H1 (cell line): ENCODE measurements around the gene CALCOCO2. TPM values are rescaled to one million over a fixed set of nuclear protein-coding genes. Genes with fewer than 3 reads are reported as not detected.

Experiments used
- CTCF ChIA-PET: fragments of 300-600 bp; sonication (Branson Sonifier 250); formaldehyde crosslinking; loops from one replicate; lab custom pipeline; 2021; ENCODE audit not compliant: partially characterized antibody; lab: Charles Lee
- POLR2A ChIA-PET: fragments of 300-600 bp; sonication (Branson Sonifier 250); formaldehyde crosslinking; loops from one replicate; lab custom pipeline; 2021; ENCODE audit warnings: inconsistent platforms; ENCODE audit not compliant: partially characterized antibody; lab: Charles Lee
- DNase-seq, 2 experiments: peaks; one replicate each; pipeline versions ENCODE4 v3.0.0 to v3.0.0-alpha.2; 2010 to 2022; ENCODE audit warnings: low spot score in 2 of 2, low read depth in 1 of 2, mixed read lengths in 1 of 2
- FAIRE-seq: peaks from 2 replicates; lab custom pipeline; 2011; peaks lifted over from hg19 to GRCh38; lab: Jason Lieb, UNC
- H2AFZ ChIP-seq: 2 replicates; pipeline ENCODE4 v1.8.1; 2012; ENCODE audit warnings: low read length, inconsistent platforms
- H2AK5ac ChIP-seq: 2 replicates; pipeline ENCODE4 v1.6.1; 2013; ENCODE audit warnings: low read depth, low read length
- H2BK120ac ChIP-seq: replicated peaks from 2 replicates; pipeline ENCODE3; 2013; ENCODE audit warnings: low read depth, low read length, inconsistent platforms
- H2BK12ac ChIP-seq: 2 replicates; pipeline ENCODE4 v1.6.1; 2013; ENCODE audit warnings: low read depth, low read length
- H2BK15ac ChIP-seq: 2 replicates; pipeline ENCODE4 v1.6.1; 2013; ENCODE audit warnings: low read length
- H2BK20ac ChIP-seq: 2 replicates; pipeline ENCODE4 v1.6.1; 2013; ENCODE audit warnings: low read length
- H2BK5ac ChIP-seq: 2 replicates; pipeline ENCODE4 v1.6.1; 2013; ENCODE audit warnings: low read depth, low read length
- H3K14ac ChIP-seq: 2 replicates; pipeline ENCODE4 v1.6.1; 2013; ENCODE audit warnings: inconsistent platforms; ENCODE audit not compliant: insufficient read length
- H3K18ac ChIP-seq: 2 replicates; pipeline ENCODE4 v1.6.1; 2013; ENCODE audit warnings: low read length; ENCODE audit errors: extremely low read depth
- H3K23ac ChIP-seq: 2 replicates; pipeline ENCODE4 v1.6.1; 2013; ENCODE audit warnings: inconsistent platforms; ENCODE audit not compliant: insufficient read length
- H3K23me2 ChIP-seq: 2 replicates; pipeline ENCODE4 v1.6.1; 2013; ENCODE audit warnings: low read depth, low read length
- H3K27ac ChIP-seq: 2 replicates; pipeline ENCODE4 v1.6.1; 2011; ENCODE audit warnings: low read depth, low read length, inconsistent platforms
- H3K27me3 ChIP-seq, 4 experiments: replicated peaks in 1 of 4; 1 replicate in 1 of 4; 2 replicates in 3 of 4; pipeline versions ENCODE4 v1.6.1 to v1.8.1; 2011 to 2013; ENCODE audit warnings: low read length in 3 of 4, mild to moderate bottlenecking in 3 of 4, inconsistent platforms in 2 of 4, mixed read lengths in 2 of 4, moderate library complexity in 1 of 4; ENCODE audit not compliant: control insufficient read depth in 3 of 4, insufficient read depth in 3 of 4; ENCODE audit errors: extremely low read depth in 1 of 4
- H3K36me3 ChIP-seq, 4 experiments: 2 replicates each; pipeline versions ENCODE4 v1.6.1 to v1.8.1; 2011 to 2013; ENCODE audit warnings: mild to moderate bottlenecking in 4 of 4, low read length in 3 of 4, moderate library complexity in 2 of 4, control low read depth in 1 of 4, inconsistent platforms in 1 of 4; ENCODE audit not compliant: insufficient read depth in 4 of 4, control insufficient read depth in 2 of 4
- H3K4ac ChIP-seq: replicated peaks from 2 replicates; pipeline ENCODE3; 2013; ENCODE audit warnings: low read length, low read depth, mixed read lengths, inconsistent platforms; ENCODE audit not compliant: insufficient read length
- H3K4me1 ChIP-seq, 4 experiments: replicated peaks in 1 of 4; 1 replicate in 1 of 4; 2 replicates in 3 of 4; pipeline versions ENCODE4 v1.6.1 to v1.8.1; 2011 to 2013; ENCODE audit warnings: low read length in 3 of 4, inconsistent platforms in 2 of 4, mixed read lengths in 1 of 4; ENCODE audit not compliant: insufficient read depth in 4 of 4, control insufficient read depth in 3 of 4
- H3K4me2 ChIP-seq, 2 experiments: 2 replicates each; pipeline versions ENCODE4 v1.6.1 to v1.8.1; 2011 to 2013; ENCODE audit warnings: low read depth in 2 of 2, low read length in 2 of 2, control low read depth in 1 of 2, inconsistent platforms in 1 of 2, mild to moderate bottlenecking in 1 of 2; ENCODE audit not compliant: insufficient read depth in 1 of 2
- H3K4me3 ChIP-seq, 4 experiments: fragments of 200-600, 300-600 bp in 1 of 4; sonication (generic), shearing (Covaris generic), sonication (Bioruptor Twin) in 1 of 4; 2 replicates each; pipeline versions ENCODE4 v1.5.1 to v1.8.1; 2011 to 2016; ENCODE audit warnings: low read length in 4 of 4, low read depth in 3 of 4, control low read depth in 2 of 4, inconsistent platforms in 2 of 4, mild to moderate bottlenecking in 2 of 4, mixed read lengths in 1 of 4, moderate library complexity in 1 of 4; ENCODE audit not compliant: insufficient read depth in 2 of 4; ENCODE audit errors: extremely low read depth in 1 of 4
- H3K56ac ChIP-seq: replicated peaks from 2 replicates; pipeline ENCODE3; 2013; ENCODE audit warnings: low read depth, mild to moderate bottlenecking, mixed read lengths, low read length, inconsistent platforms; ENCODE audit not compliant: insufficient read length
- H3K79me1 ChIP-seq: 2 replicates; pipeline ENCODE4 v1.6.1; 2013; ENCODE audit warnings: low read depth, low read length, control low read depth
- H3K79me2 ChIP-seq, 2 experiments: 2 replicates each; pipeline versions ENCODE4 v1.6.1 to v1.8.1; 2012 to 2013; ENCODE audit warnings: low read length in 2 of 2, mild to moderate bottlenecking in 2 of 2, inconsistent platforms in 1 of 2; ENCODE audit not compliant: insufficient read depth in 2 of 2, control insufficient read depth in 1 of 2
- H3K9ac ChIP-seq, 4 experiments: replicated peaks in 1 of 4; 1 replicate in 1 of 4; 2 replicates in 3 of 4; pipeline versions ENCODE4 v1.6.1 to v1.8.1; 2011 to 2013; ENCODE audit warnings: low read depth in 3 of 4, low read length in 3 of 4, control low read depth in 2 of 4, mild to moderate bottlenecking in 2 of 4, moderate library complexity in 2 of 4, inconsistent platforms in 1 of 4; ENCODE audit errors: extremely low read depth in 1 of 4
- H3K9me3 ChIP-seq, 2 experiments: 2 replicates each; pipeline versions ENCODE4 v1.6.1 to v1.8.1; 2012 to 2013; ENCODE audit warnings: mild to moderate bottlenecking in 2 of 2, moderate library complexity in 2 of 2, control low read depth in 1 of 2, inconsistent platforms in 1 of 2, low read depth in 1 of 2, low read length in 1 of 2, mixed read lengths in 1 of 2; ENCODE audit not compliant: insufficient read depth in 2 of 2
- H4K20me1 ChIP-seq, 2 experiments: replicated peaks in 1 of 2; 2 replicates each; pipeline versions ENCODE3 to v1.8.1; 2011 to 2013; ENCODE audit warnings: inconsistent platforms in 2 of 2, low read length in 2 of 2, mild to moderate bottlenecking in 1 of 2; ENCODE audit not compliant: insufficient read depth in 2 of 2, control insufficient read depth in 1 of 2
- H4K5ac ChIP-seq: 2 replicates; pipeline ENCODE4 v1.6.1; 2013; ENCODE audit warnings: low read length, low read depth, mixed read lengths, inconsistent platforms; ENCODE audit not compliant: insufficient read length
- H4K8ac ChIP-seq: 2 replicates; pipeline ENCODE4 v1.8.0; 2013; ENCODE audit warnings: mild to moderate bottlenecking, moderate library complexity, low read length, inconsistent platforms; ENCODE audit not compliant: insufficient read depth; ENCODE audit errors: extremely low read depth
- H4K91ac ChIP-seq: replicated peaks from 2 replicates; pipeline ENCODE3; 2013; ENCODE audit warnings: low read length, mixed read lengths, inconsistent platforms; ENCODE audit not compliant: insufficient read length
- ATF2 ChIP-seq: IDR thresholded peaks from 2 replicates; pipeline ENCODE4 v1.6.1; 2012; ENCODE audit warnings: low read length, inconsistent platforms
- CBX5 ChIP-seq: fragments of 300-800, 300-1000 bp; sonication (generic); IDR thresholded peaks from 2 replicates; pipeline ENCODE4 v1.7.1; 2016; ENCODE audit warnings: antibody characterized with exemption, low read length, low read depth
- CREB1 ChIP-seq: IDR thresholded peaks from 2 replicates; pipeline ENCODE4 v1.6.1; 2012; ENCODE audit warnings: inconsistent platforms
- CTBP2 ChIP-seq: IDR thresholded peaks from 2 replicates; pipeline ENCODE4 v1.7.0; 2011; ENCODE audit warnings: borderline replicate concordance, mild to moderate bottlenecking, moderate library complexity, mixed read lengths, low read length; ENCODE audit not compliant: insufficient read depth, insufficient read length
- EP300 ChIP-seq, 2 experiments: IDR thresholded peaks; 1 replicate in 1 of 2; 2 replicates in 1 of 2; pipeline ENCODE4 v1.6.1; 2011 to 2012; ENCODE audit warnings: low read depth in 2 of 2, low read length in 2 of 2, mild to moderate bottlenecking in 2 of 2, borderline replicate concordance in 1 of 2, inconsistent platforms in 1 of 2, moderate library complexity in 1 of 2
- KDM4A ChIP-seq: IDR thresholded peaks from one replicate; pipeline ENCODE4 v1.7.1; 2012; ENCODE audit warnings: low read depth, mild to moderate bottlenecking, moderate library complexity, low read length, inconsistent platforms; ENCODE audit not compliant: severe bottlenecking
- RFX5 ChIP-seq: IDR thresholded peaks from 2 replicates; pipeline ENCODE4 v1.6.1; 2011; ENCODE audit warnings: low read depth, low read length, improper control_type of control experiment, borderline replicate concordance
- SIN3A ChIP-seq, 2 experiments: IDR thresholded peaks in 1 of 2; conservative IDR thresholded peaks in 1 of 2; 2 replicates each; pipeline ENCODE4 v1.6.1; 2011 to 2012; ENCODE audit warnings: low read length in 2 of 2, improper control_type of control experiment in 1 of 2, low read depth in 1 of 2, mild to moderate bottlenecking in 1 of 2
- SP2 ChIP-seq: IDR thresholded peaks from 2 replicates; pipeline ENCODE4 v1.6.1; 2012; ENCODE audit warnings: mild to moderate bottlenecking, low read length, inconsistent platforms
- TAF1 ChIP-seq: IDR thresholded peaks from 2 replicates; pipeline ENCODE4 v1.6.1; 2011; ENCODE audit warnings: mild to moderate bottlenecking, low read depth, low read length
- YY1 ChIP-seq: IDR thresholded peaks from 2 replicates; pipeline ENCODE4 v1.6.1; 2011; ENCODE audit warnings: low read depth, mild to moderate bottlenecking, low read length
- WGBS, 2 experiments: shearing (Covaris generic) in 1 of 2; methylation state at CpG; one replicate each; pipeline versions ENCODE4 v1.1.6 to v1.1.7; 2013 to 2015; ENCODE audit warnings: low lambda C conversion rate in 2 of 2, mixed read lengths in 2 of 2, inconsistent platforms in 1 of 2, low coverage in 1 of 2, missing lambda C conversion rate in 1 of 2; ENCODE audit not compliant: insufficient replicate concordance in 2 of 2, insufficient coverage in 1 of 2, insufficient read length in 1 of 2; ENCODE audit errors: extremely low coverage in 1 of 2, missing lambda C conversion rate in 1 of 2; 5-methylcytosine and 5-hydroxymethylcytosine counted together
- polyA plus RNA-seq, 7 experiments: library from polyadenylated mRNA; depleted of rRNA in 3 of 7; stranded (reverse) in 5 of 7; unstranded in 2 of 7; fragments of >200 nt in 5 of 7; fragments of 200-250 nt in 2 of 7; gene quantifications; 1 replicate in 5 of 7; 2 replicates in 1 of 7; 4 replicates in 1 of 7; pipeline versions ENCODE4 v1.2.1 to v1.2.3, GENCODE V29; 2011 to 2013; ENCODE audit warnings: missing spikeins in 2 of 7, mixed read lengths in 2 of 7
- total RNA-seq: library from RNA; stranded (reverse); fragmentation: NEBNext Ultra II Directional; extraction: Animal tissue kit (Norgen Biotek cat#: 25700); gene quantifications from 2 replicates; pipeline ENCODE4 v1.2.1, GENCODE V29; 2021

CALCOCO2 gene
- total and polyA plus RNA-seq, 2 of the 8 experiments (the other 6 are each of a cell fraction or from before 2014, with no cell fraction given) = 12.1 to 31.8 TPM

- no peak overlapping the region for H2BK120ac ChIP-seq
- H3K27ac ChIP-seq = no peak overlapping the region
- no peak overlapping the region for H3K18ac ChIP-seq
- no peaks in the 10 kb centered on the region for H3K79me1 ChIP-seq
- no peak overlapping the region for H2BK5ac ChIP-seq
- H2BK15ac ChIP-seq = no peak overlapping the region
- no peak overlapping the region for H3K4me3 ChIP-seq
- no peaks in the 10 kb centered on the region for H3K79me2 ChIP-seq
- no peak overlapping the region for H3K14ac ChIP-seq
- peaks cover 3% of the 10 kb centered on the region; the same call in 1 of the 2 replicates for H3K23me2 ChIP-seq
- no peak overlapping the region for H2AFZ ChIP-seq
- H3K4me1 ChIP-seq = peaks cover 0 to 4% (median 0%) of the 10 kb centered on the region in 4 experiments; a peak in 2 of 7 replicates
- no peak overlapping the region for H4K5ac ChIP-seq
- H3K4ac ChIP-seq = no peak overlapping the region
- no peak overlapping the region for H2BK12ac ChIP-seq
- WGBS, 2 experiments = 86% methylated on average over 2 of the region's 2 CpGs; no CpG with 5 or more reads in 1 of the 2 experiments
- no peaks in the 10 kb centered on the region for H3K36me3 ChIP-seq
- ChIA-PET CTCF (interaction anchor here (0.6 to 88.5 kb wide), 3 partner anchors 3 to 157 kb away, joined by 3 to 2590 read pairs (median 2590); partner anchors contain the start of genes ATP5MC1, CALCOCO2 and TTLL6), POLR2A (interaction anchor here (0.8 to 1.7 kb wide), 3 partner anchors 15 to 19 kb away, joined by 3 to 7 read pairs (median 4); no protein-coding TSS in a partner anchor)
- no peaks in the 10 kb centered on the region for H3K9me3 ChIP-seq
- no peak overlapping the region for H4K91ac ChIP-seq
- no peak overlapping the region for H3K23ac ChIP-seq
- H4K20me1 ChIP-seq = no peaks in the 10 kb centered on the region
- no peak overlapping the region for H3K9ac ChIP-seq
- H4K8ac ChIP-seq = no peak overlapping the region
- FAIRE-seq (no peak), DNase-seq (no peak)
- no peak overlapping the region for H3K4me2 ChIP-seq
- H2AK5ac ChIP-seq = no peak overlapping the region
- H2BK20ac ChIP-seq = no peak overlapping the region
- no peaks in the 10 kb centered on the region for H3K27me3 ChIP-seq
- no peak overlapping the region for H3K56ac ChIP-seq
- no peak for TF ChIP-seq TAF1
- TF ChIP-seq SIN3A (conservative IDR thresholded peaks at IDR 0.05 in 1 of 2, IDR thresholded peaks at IDR 0.05 in 1 of 2; ENCODE audit: low read depth in 1 of 2, low read length in 2 of 2) = no peak
- no peak for TF ChIP-seq YY1
- no peak for TF ChIP-seq KDM4A
- TF ChIP-seq EP300 (IDR thresholded peaks at IDR 0.05; ENCODE audit: borderline replicate concordance in 1 of 2, low read depth in 2 of 2, low read length in 2 of 2) = no peak
- no peak for TF ChIP-seq CTBP2
- TF ChIP-seq CBX5 = no peak
- TF ChIP-seq ATF2 = no peak
- TF ChIP-seq SP2 = no peak
- no peak for TF ChIP-seq CREB1
- TF ChIP-seq RFX5 = no peak
Measured at GRCh38 chr17:48834973-48835372, 4.1 kb downstream of the CALCOCO2 start.
